ENCODE measurements around the gene DPP6. TPM values are rescaled to one million over a fixed set of nuclear protein-coding genes. Genes with fewer than 3 reads are reported as not detected.

The DPP6 gene
- total RNA-seq, 4 donors from 2014 or later, result 1.5 to 2.9 TPM; not detected in 2

DNA sequence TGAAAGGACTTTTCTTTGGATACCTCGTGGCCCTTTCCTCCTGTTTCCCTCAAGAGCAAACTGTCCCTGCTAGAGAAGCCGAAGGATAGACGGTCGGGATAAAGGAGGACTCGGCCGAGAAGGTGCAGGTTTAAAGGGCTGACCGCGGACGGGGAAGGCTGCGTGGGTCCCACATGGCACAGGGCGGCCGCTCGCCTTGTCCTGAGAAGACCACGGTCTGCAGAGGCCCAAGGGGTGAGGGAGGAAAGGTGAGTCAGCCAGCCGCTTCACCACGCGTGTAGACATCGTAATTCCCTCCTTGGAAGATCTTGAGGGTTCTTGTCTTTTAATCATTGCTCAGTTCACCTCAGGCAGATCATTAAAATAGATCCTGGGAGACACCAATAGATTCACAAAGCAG, 253.8 kb downstream of the DPP6 start:
- no peak for DNase-seq
- no peak overlapping the region for H3K4me3 ChIP-seq
- no peaks in the 10 kb centered on the region for H3K9me3 ChIP-seq
- no peaks in the 10 kb centered on the region for H3K4me1 ChIP-seq
- no peak overlapping the region for H3K27ac ChIP-seq
- H3K36me3 ChIP-seq, result no peaks in the 10 kb centered on the region
- no peaks in the 10 kb centered on the region for H3K27me3 ChIP-seq
- TF ChIP-seq CTCF (IDR thresholded peaks at IDR 0.05) (no peak), POLR2A (IDR thresholded peaks at IDR 0.05) (no peak)

DNA sequence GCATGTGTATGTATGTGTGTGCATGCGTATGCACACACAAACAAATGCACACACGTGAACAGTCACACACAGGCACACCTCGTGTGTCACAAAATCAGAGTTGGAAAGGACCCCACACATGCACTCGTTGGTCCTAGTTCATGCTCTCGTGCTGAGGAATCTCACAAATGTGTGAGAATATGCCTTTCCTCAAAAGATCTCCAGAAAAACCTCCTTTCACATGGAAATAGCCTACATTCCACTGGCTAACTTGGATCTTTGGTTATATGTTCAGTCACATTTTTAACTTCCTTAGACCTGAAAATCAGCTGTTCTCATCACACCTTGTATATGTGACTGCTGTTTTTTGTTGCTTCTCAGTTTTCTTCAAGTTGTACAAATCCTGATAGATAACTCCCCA, 256.7 kb downstream of the DPP6 start:
- Histone ChIP-seq H3K27me3 (no peaks in the 10 kb centered on the region), H3K27ac (no peak overlapping the region), H3K9me3 (no peaks in the 10 kb centered on the region), H3K36me3 (no peaks in the 10 kb centered on the region), H3K4me1 (no peaks in the 10 kb centered on the region), H3K4me3 (no peak overlapping the region)
- no peak for DNase-seq
- TF ChIP-seq CTCF (IDR thresholded peaks at IDR 0.05) (no peak), POLR2A (IDR thresholded peaks at IDR 0.05) (no peak)

GRCh38 chr7:154310114-154310513, 257.9 kb downstream of the DPP6 start:
- H3K9me3 ChIP-seq, result no peaks in the 10 kb centered on the region
- no peaks in the 10 kb centered on the region for H3K36me3 ChIP-seq
- H3K4me1 ChIP-seq, result no peaks in the 10 kb centered on the region
- H3K27me3 ChIP-seq, result no peaks in the 10 kb centered on the region
- H3K27ac ChIP-seq, result no peak overlapping the region
- H3K4me3 ChIP-seq, result no peak overlapping the region
- DNase-seq, result no peak
- TF ChIP-seq POLR2A (IDR thresholded peaks at IDR 0.05) (no peak), CTCF (IDR thresholded peaks at IDR 0.05) (no peak)

DNA sequence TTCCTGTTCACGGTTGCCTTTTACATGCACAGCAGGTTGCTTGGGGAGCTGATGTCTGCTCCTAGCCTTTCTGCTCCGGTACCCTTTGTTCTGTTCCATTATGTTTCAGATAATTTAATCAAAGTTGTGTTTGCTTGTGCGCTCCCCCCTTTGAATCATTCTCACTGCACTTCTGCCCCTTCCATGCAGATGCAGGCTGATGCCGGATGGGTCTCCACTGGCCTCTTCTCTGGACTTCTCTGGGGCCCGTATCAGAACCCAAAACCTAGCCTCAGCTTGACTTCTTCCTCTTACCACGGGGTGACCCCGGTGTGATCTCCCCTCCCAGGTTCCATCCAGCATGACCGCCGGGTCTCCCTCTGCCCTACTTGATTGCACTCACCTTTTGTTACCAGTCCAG, 272.0 kb downstream of the DPP6 start:
- no peaks in the 10 kb centered on the region for H3K9me3 ChIP-seq
- no peak overlapping the region for H3K4me3 ChIP-seq
- DNase-seq, result no peak
- H3K36me3 ChIP-seq, result no peaks in the 10 kb centered on the region
- no peak for TF ChIP-seq POLR2A (IDR thresholded peaks at IDR 0.05)
- no peak for TF ChIP-seq CTCF (IDR thresholded peaks at IDR 0.05)
- no peaks in the 10 kb centered on the region for H3K27me3 ChIP-seq
- H3K27ac ChIP-seq, result no peak overlapping the region
- no peaks in the 10 kb centered on the region for H3K4me1 ChIP-seq

- no peak for DNase-seq
- no peak overlapping the region for H3K4me3 ChIP-seq
- H3K9me3 ChIP-seq, result no peaks in the 10 kb centered on the region
- no peaks in the 10 kb centered on the region for H3K27me3 ChIP-seq
- no peaks in the 10 kb centered on the region for H3K36me3 ChIP-seq
- no peak overlapping the region for H3K27ac ChIP-seq
- no peaks in the 10 kb centered on the region for H3K4me1 ChIP-seq
- TF ChIP-seq CTCF (IDR thresholded peaks at IDR 0.05), result no peak
- no peak for TF ChIP-seq POLR2A (IDR thresholded peaks at IDR 0.05)
These were observed 274.2 kb downstream of the DPP6 start for GRCh38 chr7:154326421-154326820.

- Histone ChIP-seq H3K4me3 (no peak overlapping the region), H3K27ac (no peak overlapping the region), H3K27me3 (no peaks in the 10 kb centered on the region), H3K4me1 (no peaks in the 10 kb centered on the region), H3K36me3 (no peaks in the 10 kb centered on the region), H3K9me3 (no peaks in the 10 kb centered on the region)
- TF ChIP-seq CTCF (IDR thresholded peaks at IDR 0.05) (no peak), POLR2A (IDR thresholded peaks at IDR 0.05) (no peak)
- no peak for DNase-seq
These were observed 278.1 kb downstream of the DPP6 start for GRCh38 chr7:154330318-154330717.

Measured in Peyer's patch (tissue), 4 donors.